Measurements from ENCODE around the gene PTPRG.

The PTPRG gene

GRCh38 chr3:62117903-62118548 is 556.7 kb downstream of the PTPRG start:
- H3K4me3 ChIP-seq (ENCODE audit: insufficient read depth, low read depth, low read length, poor library complexity, severe bottlenecking): no peak overlapping the region
- no peaks in the 10 kb centered on the region for H3K36me3 ChIP-seq (ENCODE audit: control insufficient read depth, insufficient read depth, low read length)
- H3K9me3 ChIP-seq (ENCODE audit: control insufficient read depth, low read length): no peaks in the 10 kb centered on the region
- H3K27ac ChIP-seq (ENCODE audit: insufficient read depth, low read length, poor library complexity, severe bottlenecking): no peak overlapping the region
- H3K27me3 ChIP-seq (replicated peaks; ENCODE audit: control insufficient read depth, insufficient read depth, low read length, poor library complexity, severe bottlenecking): no peaks in the 10 kb centered on the region
- no peaks in the 10 kb centered on the region for H3K4me1 ChIP-seq (ENCODE audit: control insufficient read depth, insufficient read depth, low read length, poor library complexity, severe bottlenecking)
- DNase-seq: no peak

- H3K4me1 ChIP-seq (ENCODE audit: control insufficient read depth, insufficient read depth, low read length, poor library complexity, severe bottlenecking): no peaks in the 10 kb centered on the region
- H3K27ac ChIP-seq (ENCODE audit: insufficient read depth, low read length, poor library complexity, severe bottlenecking): no peak overlapping the region
- DNase-seq: no peak
- H3K36me3 ChIP-seq (ENCODE audit: control insufficient read depth, insufficient read depth, low read length): no peaks in the 10 kb centered on the region
- H3K27me3 ChIP-seq (replicated peaks; ENCODE audit: control insufficient read depth, insufficient read depth, low read length, poor library complexity, severe bottlenecking): no peaks in the 10 kb centered on the region
- H3K9me3 ChIP-seq (ENCODE audit: control insufficient read depth, low read length): no peaks in the 10 kb centered on the region
- no peak overlapping the region for H3K4me3 ChIP-seq (ENCODE audit: insufficient read depth, low read depth, low read length, poor library complexity, severe bottlenecking)
Measured at GRCh38 chr3:62119139-62119538, 557.8 kb downstream of the PTPRG start.

- Histone ChIP-seq H3K4me1 (ENCODE audit: control insufficient read depth, insufficient read depth, low read length, poor library complexity, severe bottlenecking) (no peaks in the 10 kb centered on the region), H3K27ac (ENCODE audit: insufficient read depth, low read length, poor library complexity, severe bottlenecking) (no peak overlapping the region), H3K4me3 (ENCODE audit: insufficient read depth, low read depth, low read length, poor library complexity, severe bottlenecking) (no peak overlapping the region), H3K36me3 (ENCODE audit: control insufficient read depth, insufficient read depth, low read length) (no peaks in the 10 kb centered on the region), H3K27me3 (replicated peaks; ENCODE audit: control insufficient read depth, insufficient read depth, low read length, poor library complexity, severe bottlenecking) (no peaks in the 10 kb centered on the region), H3K9me3 (ENCODE audit: control insufficient read depth, low read length) (no peaks in the 10 kb centered on the region)
- DNase-seq: no peak
Measured at GRCh38 chr3:62122819-62123218, 561.4 kb downstream of the PTPRG start.

- Histone ChIP-seq H3K9me3 (ENCODE audit: control insufficient read depth, low read length) (no peaks in the 10 kb centered on the region), H3K4me1 (ENCODE audit: control insufficient read depth, insufficient read depth, low read length, poor library complexity, severe bottlenecking) (no peaks in the 10 kb centered on the region), H3K27me3 (replicated peaks; ENCODE audit: control insufficient read depth, insufficient read depth, low read length, poor library complexity, severe bottlenecking) (no peaks in the 10 kb centered on the region), H3K4me3 (ENCODE audit: insufficient read depth, low read depth, low read length, poor library complexity, severe bottlenecking) (no peak overlapping the region), H3K27ac (ENCODE audit: insufficient read depth, low read length, poor library complexity, severe bottlenecking) (no peak overlapping the region), H3K36me3 (ENCODE audit: control insufficient read depth, insufficient read depth, low read length) (no peaks in the 10 kb centered on the region)
- no peak for DNase-seq
Measured at GRCh38 chr3:62125380-62125779, 564.0 kb downstream of the PTPRG start.

DNA sequence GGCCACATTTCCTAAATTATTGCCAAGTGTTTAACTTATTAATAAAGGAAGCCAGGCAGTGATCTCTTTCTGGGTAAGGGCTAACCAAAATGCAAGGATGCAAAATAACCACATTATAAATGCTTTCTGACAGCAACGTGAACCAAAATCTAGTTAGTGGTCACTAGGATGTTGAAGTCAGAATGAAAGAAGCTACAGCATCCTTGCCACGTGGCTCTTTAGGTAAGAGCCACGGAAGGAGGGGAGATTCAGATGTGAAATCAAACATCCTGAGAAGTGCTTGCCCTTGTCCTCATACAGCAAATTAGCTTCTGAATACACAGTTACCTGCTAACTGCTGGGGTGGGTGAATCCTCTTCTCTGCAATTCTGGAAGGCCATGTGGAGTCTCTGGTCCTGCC is 565.7 kb downstream of the PTPRG start:
- Histone ChIP-seq H3K4me3 (ENCODE audit: insufficient read depth, low read depth, low read length, poor library complexity, severe bottlenecking) (no peak overlapping the region), H3K27me3 (replicated peaks; ENCODE audit: control insufficient read depth, insufficient read depth, low read length, poor library complexity, severe bottlenecking) (no peaks in the 10 kb centered on the region), H3K9me3 (ENCODE audit: control insufficient read depth, low read length) (no peaks in the 10 kb centered on the region), H3K27ac (ENCODE audit: insufficient read depth, low read length, poor library complexity, severe bottlenecking) (no peak overlapping the region), H3K4me1 (ENCODE audit: control insufficient read depth, insufficient read depth, low read length, poor library complexity, severe bottlenecking) (no peaks in the 10 kb centered on the region), H3K36me3 (ENCODE audit: control insufficient read depth, insufficient read depth, low read length) (no peaks in the 10 kb centered on the region)
- no peak for DNase-seq

- no peaks in the 10 kb centered on the region for H3K36me3 ChIP-seq (ENCODE audit: control insufficient read depth, insufficient read depth, low read length)
- no peak for DNase-seq
Measured at GRCh38 chr3:62128051-62128450, 566.7 kb downstream of the PTPRG start.

DNA sequence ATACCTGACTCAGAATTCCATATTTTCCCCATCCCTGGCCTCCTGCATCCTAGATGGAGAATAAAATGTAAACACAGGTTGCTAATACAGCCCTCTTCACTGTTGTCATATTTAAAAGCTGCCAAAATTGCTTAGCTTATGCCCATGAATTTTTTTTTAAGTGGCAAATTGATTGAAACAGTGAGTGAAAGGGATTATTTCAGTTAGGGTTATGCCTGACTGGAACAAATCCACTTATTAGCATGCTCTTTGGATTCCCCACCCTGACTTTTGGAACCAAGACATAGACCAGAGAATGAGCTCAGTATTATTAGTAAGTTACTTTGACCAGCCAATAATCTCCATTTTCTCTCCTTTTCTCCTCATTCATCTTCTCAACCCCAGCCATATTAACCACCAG is 567.3 kb downstream of the PTPRG start:
- Histone ChIP-seq H3K27me3 (replicated peaks; ENCODE audit: control insufficient read depth, insufficient read depth, low read length, poor library complexity, severe bottlenecking) (peaks cover 4% of the 10 kb centered on the region), H3K9me3 (ENCODE audit: control insufficient read depth, low read length) (no peaks in the 10 kb centered on the region), H3K36me3 (ENCODE audit: control insufficient read depth, insufficient read depth, low read length) (no peaks in the 10 kb centered on the region), H3K27ac (ENCODE audit: insufficient read depth, low read length, poor library complexity, severe bottlenecking) (no peak overlapping the region), H3K4me1 (ENCODE audit: control insufficient read depth, insufficient read depth, low read length, poor library complexity, severe bottlenecking) (no peaks in the 10 kb centered on the region), H3K4me3 (ENCODE audit: insufficient read depth, low read depth, low read length, poor library complexity, severe bottlenecking) (no peak overlapping the region)
- no peak for DNase-seq

More at GRCh38 chr3:62128051-62128450, 566.7 kb downstream of the PTPRG start:
- peaks cover under 1% of the 10 kb centered on the region for H3K27me3 ChIP-seq (replicated peaks; ENCODE audit: control insufficient read depth, insufficient read depth, low read length, poor library complexity, severe bottlenecking)
- H3K9me3 ChIP-seq (ENCODE audit: control insufficient read depth, low read length): no peaks in the 10 kb centered on the region
- no peak overlapping the region for H3K4me3 ChIP-seq (ENCODE audit: insufficient read depth, low read depth, low read length, poor library complexity, severe bottlenecking)
- no peaks in the 10 kb centered on the region for H3K4me1 ChIP-seq (ENCODE audit: control insufficient read depth, insufficient read depth, low read length, poor library complexity, severe bottlenecking)
- H3K27ac ChIP-seq (ENCODE audit: insufficient read depth, low read length, poor library complexity, severe bottlenecking): no peak overlapping the region

- Histone ChIP-seq H3K4me1 (ENCODE audit: control insufficient read depth, insufficient read depth, low read length, poor library complexity, severe bottlenecking) (no peaks in the 10 kb centered on the region), H3K27me3 (replicated peaks; ENCODE audit: control insufficient read depth, insufficient read depth, low read length, poor library complexity, severe bottlenecking) (peaks cover 4% of the 10 kb centered on the region), H3K36me3 (ENCODE audit: control insufficient read depth, insufficient read depth, low read length) (no peaks in the 10 kb centered on the region), H3K27ac (ENCODE audit: insufficient read depth, low read length, poor library complexity, severe bottlenecking) (no peak overlapping the region), H3K9me3 (ENCODE audit: control insufficient read depth, low read length) (no peaks in the 10 kb centered on the region), H3K4me3 (ENCODE audit: insufficient read depth, low read depth, low read length, poor library complexity, severe bottlenecking) (no peak overlapping the region)
- no peak for DNase-seq
Measured at GRCh38 chr3:62131050-62131449, 569.7 kb downstream of the PTPRG start.

- no peaks in the 10 kb centered on the region for H3K4me1 ChIP-seq (ENCODE audit: control insufficient read depth, insufficient read depth, low read length, poor library complexity, severe bottlenecking)
- H3K4me3 ChIP-seq (ENCODE audit: insufficient read depth, low read depth, low read length, poor library complexity, severe bottlenecking): no peak overlapping the region
- DNase-seq: no peak
- no peaks in the 10 kb centered on the region for H3K36me3 ChIP-seq (ENCODE audit: control insufficient read depth, insufficient read depth, low read length)
- no peaks in the 10 kb centered on the region for H3K9me3 ChIP-seq (ENCODE audit: control insufficient read depth, low read length)
- peaks cover 4% of the 10 kb centered on the region for H3K27me3 ChIP-seq (replicated peaks; ENCODE audit: control insufficient read depth, insufficient read depth, low read length, poor library complexity, severe bottlenecking)
- no peak overlapping the region for H3K27ac ChIP-seq (ENCODE audit: insufficient read depth, low read length, poor library complexity, severe bottlenecking)
Measured at GRCh38 chr3:62131620-62132019, 570.2 kb downstream of the PTPRG start.

GRCh38 chr3:62132027-62132602 is 570.7 kb downstream of the PTPRG start:
- DNase-seq: no peak
- H3K4me3 ChIP-seq (ENCODE audit: insufficient read depth, low read depth, low read length, poor library complexity, severe bottlenecking): no peak overlapping the region
- no peak overlapping the region for H3K27ac ChIP-seq (ENCODE audit: insufficient read depth, low read length, poor library complexity, severe bottlenecking)
- H3K27me3 ChIP-seq (replicated peaks; ENCODE audit: control insufficient read depth, insufficient read depth, low read length, poor library complexity, severe bottlenecking): peaks cover 4% of the 10 kb centered on the region
- no peaks in the 10 kb centered on the region for H3K4me1 ChIP-seq (ENCODE audit: control insufficient read depth, insufficient read depth, low read length, poor library complexity, severe bottlenecking)
- no peaks in the 10 kb centered on the region for H3K36me3 ChIP-seq (ENCODE audit: control insufficient read depth, insufficient read depth, low read length)
- H3K9me3 ChIP-seq (ENCODE audit: control insufficient read depth, low read length): no peaks in the 10 kb centered on the region
